GM19043 (cell line): ENCODE measurements around the gene PLA2G2E.
"Not testable (repeated sequence)": the region's sequence is repeated elsewhere in the genome, so short reads cannot be mapped to it uniquely, and the experiment has no call there.

Experiments used
- ATAC-seq: cut with Tn5 transposase; IDR thresholded peaks from one replicate; pipeline ENCODE4 v1.9.1; 2021; ENCODE audit warnings: low read depth; ENCODE audit not compliant: unreplicated experiment

The PLA2G2E gene

DNA sequence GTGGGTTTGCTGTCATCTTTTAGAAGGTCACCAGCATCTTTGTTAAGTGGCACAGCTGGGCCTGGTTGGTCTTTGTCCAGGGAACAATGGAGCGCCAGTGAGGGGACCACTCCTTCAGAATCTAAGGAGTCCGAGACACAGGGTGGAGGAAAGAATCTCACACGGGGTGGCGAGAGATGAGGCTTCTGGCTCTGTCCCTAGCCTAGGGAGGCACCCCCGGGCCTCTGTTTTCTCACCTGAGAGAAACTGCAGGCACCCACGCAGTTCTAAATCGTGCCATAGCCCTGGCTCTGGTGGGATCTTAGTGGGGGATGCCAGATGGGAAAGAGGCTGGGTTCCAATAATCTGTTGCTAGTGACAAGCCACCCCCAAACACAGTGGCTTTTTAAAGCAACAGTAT, 10.9 kb upstream of the PLA2G2E start:
- ATAC-seq, result no peak

DNA sequence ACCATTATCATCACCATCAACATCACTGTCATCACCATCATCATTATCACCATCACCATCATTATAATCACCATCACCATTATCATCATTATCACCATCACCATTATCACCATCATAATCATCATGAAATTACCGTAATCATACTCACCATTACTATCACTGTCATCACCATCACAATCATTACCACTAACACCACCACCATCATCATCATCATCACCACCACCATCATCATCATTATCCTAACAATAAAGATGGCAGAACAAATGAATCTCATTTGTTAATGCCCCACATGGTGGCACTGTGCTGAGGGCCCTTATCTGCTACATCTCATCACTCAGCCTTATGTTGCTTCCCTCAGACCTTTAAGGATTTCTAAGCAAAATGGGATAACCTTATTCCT, 9.4 kb upstream of the PLA2G2E start:
- no peak for ATAC-seq

GRCh38 chr1:19927130-19927421, 3.7 kb upstream of the PLA2G2E start:
- ATAC-seq, result not testable (repeated sequence)

GRCh38 chr1:19926296-19927129, 3.1 kb upstream of the PLA2G2E start:
- no peak for ATAC-seq

DNA sequence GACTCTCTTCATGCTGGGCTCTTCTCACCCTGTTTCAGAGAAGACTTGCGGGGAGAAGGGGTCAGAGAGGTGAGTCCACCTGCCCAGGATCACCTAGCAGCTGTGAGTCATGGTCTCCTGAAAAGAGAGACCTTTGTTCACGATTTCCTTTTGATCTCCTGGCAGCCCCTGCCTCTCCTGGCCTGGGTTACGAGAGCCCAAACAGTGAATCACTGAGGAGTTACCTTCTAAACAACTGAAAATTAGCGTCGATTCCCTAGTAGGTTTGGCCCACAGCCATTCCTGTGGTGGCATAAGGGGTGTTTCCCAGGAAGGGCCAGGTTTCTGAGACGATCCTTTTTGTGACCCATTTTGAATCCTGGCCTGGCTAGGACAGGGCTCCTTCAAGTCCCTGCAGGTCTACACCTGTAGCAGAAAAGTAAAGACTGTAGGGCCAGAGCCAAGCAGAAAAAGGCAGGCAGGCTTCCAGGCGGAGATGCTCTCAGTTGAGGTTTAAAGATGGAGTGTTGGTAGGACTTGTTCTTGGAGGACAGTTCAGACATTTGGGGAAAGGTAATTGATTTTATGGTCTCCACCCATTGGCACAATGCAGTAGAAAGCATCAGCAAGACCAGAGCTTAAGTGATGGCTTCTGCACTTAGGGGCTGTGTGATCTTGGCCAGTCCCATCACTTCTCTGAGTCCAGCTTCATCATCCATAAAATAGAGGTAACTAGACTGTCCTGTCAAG, 2.1 kb upstream of the PLA2G2E start:
- no peak for ATAC-seq

DNA sequence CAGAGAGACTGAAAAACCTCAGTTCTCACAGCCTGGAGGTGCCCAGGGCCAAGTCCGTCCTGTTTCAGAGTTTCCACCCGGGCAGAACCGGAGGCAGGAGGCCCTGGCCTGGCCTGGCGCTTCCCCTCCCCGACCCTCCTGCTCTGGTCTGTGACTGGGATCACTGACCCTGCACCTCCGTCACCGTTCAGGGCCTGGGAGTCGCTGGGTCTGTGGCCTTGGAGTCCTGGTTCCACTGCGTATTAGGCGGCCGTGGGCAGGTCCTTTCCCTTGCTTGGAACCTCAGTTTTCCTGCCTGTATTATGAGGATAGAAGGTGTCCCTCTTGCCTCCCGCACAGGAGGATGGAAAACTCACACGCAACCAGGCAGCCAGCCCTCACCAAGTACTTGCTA, 533 bp upstream of the PLA2G2E start:
- ATAC-seq, result no peak

DNA sequence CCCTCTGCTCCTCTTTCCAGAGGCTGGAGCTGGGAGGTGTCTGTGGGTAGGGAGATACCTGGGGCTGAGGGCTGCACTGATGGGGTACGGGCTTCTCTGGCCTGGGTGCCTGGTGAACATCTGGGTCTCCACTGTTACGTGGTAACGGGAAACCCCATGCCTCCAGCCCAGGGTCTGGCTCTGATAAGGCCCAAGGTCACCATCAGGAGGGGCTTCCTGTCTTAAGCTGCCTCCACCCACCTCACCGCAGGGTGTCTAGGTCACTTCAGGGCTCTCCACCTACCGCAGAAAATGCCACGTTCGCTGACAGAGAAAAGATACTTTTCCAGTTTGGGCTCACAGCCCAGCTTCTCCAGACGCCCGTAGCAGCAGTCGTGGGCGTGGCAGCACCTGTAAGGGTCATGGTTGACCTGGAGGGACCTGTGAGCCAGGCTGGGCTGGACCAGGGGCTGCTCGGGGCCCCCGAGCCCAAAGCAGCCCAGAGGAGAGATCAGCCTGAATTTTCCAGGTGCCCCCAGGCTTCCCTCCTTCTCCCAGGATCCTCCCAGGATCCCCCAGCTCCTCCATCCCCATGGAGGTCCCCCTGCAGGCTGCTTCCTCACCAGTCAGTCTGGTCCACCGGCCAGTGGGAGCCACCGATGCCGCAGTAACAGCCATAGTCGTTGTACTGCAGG, 1.3 kb downstream of the PLA2G2E start:
- ATAC-seq, result no peak

GRCh38 chr1:19921310-19921709, 2.1 kb downstream of the PLA2G2E start:
- ATAC-seq, result no peak

DNA sequence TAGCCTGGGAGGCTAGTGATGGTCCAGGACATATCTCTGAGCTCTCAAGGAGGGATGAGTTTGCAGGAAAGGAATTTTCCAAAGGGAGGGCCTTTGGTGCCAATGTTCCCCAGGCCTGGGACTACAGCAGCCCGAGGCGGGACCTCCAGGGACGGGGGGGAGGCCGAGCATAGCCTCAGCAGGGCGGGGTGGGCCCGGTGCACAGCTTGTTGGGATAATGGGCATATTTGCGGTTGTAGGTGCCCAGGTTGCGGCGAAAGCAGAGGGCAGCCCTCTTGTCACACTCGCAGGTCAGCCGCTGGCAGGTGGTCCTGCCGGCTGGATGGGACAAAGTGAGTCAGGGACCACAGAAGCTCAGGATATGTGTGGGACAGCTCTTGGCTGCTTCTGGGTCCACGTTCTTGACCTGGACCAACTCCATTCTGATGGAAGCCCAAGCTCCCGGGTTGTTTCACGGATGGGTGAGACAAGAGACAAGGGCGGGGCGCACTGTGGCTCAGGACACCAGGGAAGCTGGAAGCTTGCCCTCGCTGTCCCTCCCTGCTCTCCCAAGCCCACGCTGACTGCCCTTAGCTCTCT, 3.2 kb downstream of the PLA2G2E start:
- no peak for ATAC-seq

DNA sequence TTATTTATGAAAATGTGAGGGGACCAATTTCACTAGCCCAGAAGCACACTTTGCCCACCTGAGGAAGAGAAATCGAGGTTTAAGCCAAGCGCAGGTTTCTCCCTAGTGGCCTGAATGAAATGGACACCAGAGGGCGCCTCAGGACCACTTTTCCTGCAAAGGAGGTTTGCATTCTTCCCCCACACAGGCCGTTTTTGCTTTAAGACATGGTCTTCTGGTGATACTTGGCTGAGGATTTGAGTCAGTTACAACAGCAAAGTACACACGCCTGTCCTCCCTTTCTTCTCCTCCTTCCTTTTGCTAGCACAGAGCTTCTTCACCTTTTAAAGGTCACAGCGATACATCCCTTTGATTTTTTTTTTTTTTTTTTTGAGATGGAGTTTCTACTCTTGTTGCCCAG, 5.4 kb downstream of the PLA2G2E start:
- no peak for ATAC-seq

- no peak for ATAC-seq
These were observed 12.8 kb downstream of the PLA2G2E start for GRCh38 chr1:19910650-19911049.

DNA sequence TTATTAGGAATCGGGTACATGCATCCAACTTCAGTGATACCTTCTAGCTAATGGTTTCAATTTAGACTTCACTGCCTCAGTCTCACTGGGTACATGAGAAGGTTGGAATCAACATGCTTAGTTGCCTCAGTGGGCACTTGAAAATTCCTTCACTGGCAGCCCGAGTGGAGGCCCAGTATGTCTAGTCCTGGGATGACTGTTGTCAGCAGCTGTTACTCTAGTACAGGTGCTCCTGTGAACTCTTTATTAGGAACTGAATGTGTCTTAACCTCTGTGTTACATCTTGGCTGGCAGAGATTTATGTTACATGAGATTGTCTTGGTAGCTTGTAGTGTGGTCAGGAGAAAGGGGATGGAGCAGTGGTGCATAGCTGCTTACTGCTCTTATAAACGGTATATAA, 13.4 kb downstream of the PLA2G2E start:
- no peak for ATAC-seq

GRCh38 chr1:19909392-19909791, 14.0 kb downstream of the PLA2G2E start:
- no peak for ATAC-seq

GRCh38 chr1:19907456-19907855, 16.0 kb downstream of the PLA2G2E start:
- ATAC-seq, result no peak

DNA sequence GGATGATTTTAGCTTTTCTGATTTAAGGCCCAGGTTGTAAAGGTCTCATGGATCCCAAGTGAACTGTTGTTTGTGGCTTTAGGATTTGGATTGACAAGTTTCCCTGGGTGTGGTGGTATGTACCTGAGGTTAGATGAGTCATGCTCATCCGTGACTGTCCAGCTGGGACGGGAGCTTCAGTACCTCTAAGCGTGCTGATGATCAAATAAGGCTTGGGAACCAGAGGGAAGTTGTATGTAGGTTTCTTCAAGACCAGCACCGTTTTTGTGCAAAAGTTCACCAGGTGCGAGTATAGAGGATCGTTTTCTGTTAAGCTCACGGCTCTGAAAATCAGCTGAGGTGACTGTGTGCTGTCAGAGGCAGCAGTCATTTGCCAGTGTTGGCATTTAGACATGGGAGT, 19.8 kb downstream of the PLA2G2E start:
- ATAC-seq, result no peak

DNA sequence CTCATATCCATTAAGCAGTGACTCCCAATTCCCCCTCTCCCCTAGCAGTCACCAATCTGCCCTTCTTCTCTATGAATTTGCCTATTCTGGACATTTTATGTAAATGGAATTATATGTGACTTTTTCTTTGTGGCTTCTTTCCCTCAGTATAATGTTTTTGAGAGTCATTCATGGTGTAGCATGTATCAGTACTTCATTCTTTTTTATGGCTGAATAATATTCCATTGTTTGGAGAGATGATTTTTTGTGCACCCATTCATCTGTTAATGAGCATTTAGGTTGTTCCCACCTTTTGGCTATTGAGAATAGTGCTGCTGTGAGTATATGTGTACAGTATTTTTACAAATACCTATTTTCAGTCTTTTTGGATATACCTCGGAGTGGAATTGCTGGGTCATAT, 21.8 kb downstream of the PLA2G2E start:
- no peak for ATAC-seq

GRCh38 chr1:19894218-19894617, 29.2 kb downstream of the PLA2G2E start:
- no peak for ATAC-seq

DNA sequence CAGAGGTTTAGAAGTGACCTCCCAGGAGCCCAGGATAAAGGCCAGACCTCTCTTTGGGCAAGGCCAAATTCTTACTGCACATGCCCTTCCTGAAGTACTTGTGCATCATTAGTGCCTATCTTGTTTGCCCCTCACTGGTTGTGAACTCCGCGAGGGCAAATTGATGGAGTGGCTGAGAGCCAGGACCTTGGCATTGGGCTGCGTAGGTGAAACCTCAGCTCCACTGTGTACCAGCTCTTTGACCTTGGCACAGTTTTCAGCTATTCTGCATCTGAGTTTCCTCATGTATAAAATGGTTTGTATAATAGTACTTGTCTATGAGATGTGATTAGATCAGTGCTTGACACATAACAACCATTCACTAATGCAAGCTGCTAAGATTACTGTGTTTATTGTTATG, 29.7 kb downstream of the PLA2G2E start:
- no peak for ATAC-seq

- ATAC-seq, result no peak
These were observed 30.7 kb downstream of the PLA2G2E start for GRCh38 chr1:19892628-19893168.

- no peak for ATAC-seq
These were observed 31.3 kb downstream of the PLA2G2E start for GRCh38 chr1:19892129-19892528.

- no peak for ATAC-seq
These were observed 33.8 kb downstream of the PLA2G2E start for GRCh38 chr1:19889656-19890055.
